ENCODE data around the gene SCAMP1.

SCAMP1 gene

GRCh38 chr5:78496373-78496772, 136.0 kb downstream of the SCAMP1 start:
- H2AFZ ChIP-seq (ENCODE audit: low read depth, low read length): no peak overlapping the region
- no peaks in the 10 kb centered on the region for H3K36me3 ChIP-seq (ENCODE audit: insufficient read depth, low read length)
- peaks cover 16% of the 10 kb centered on the region for H3K4me1 ChIP-seq (ENCODE audit: insufficient read depth, low read length)
- no peaks in the 10 kb centered on the region for H3K9me3 ChIP-seq (ENCODE audit: low read length)
- H3K27me3 ChIP-seq (ENCODE audit: insufficient read depth, low read length): no peaks in the 10 kb centered on the region
- H3K4me3 ChIP-seq (ENCODE audit: low read length): no peak overlapping the region

- Histone ChIP-seq H3K27me3 (ENCODE audit: insufficient read depth, low read length) (no peaks in the 10 kb centered on the region), H3K9me3 (ENCODE audit: low read length) (no peaks in the 10 kb centered on the region), H2AFZ (ENCODE audit: low read depth, low read length) (no peak overlapping the region), H3K4me3 (ENCODE audit: low read length) (no peak overlapping the region), H3K36me3 (ENCODE audit: insufficient read depth, low read length) (no peaks in the 10 kb centered on the region), H3K4me1 (ENCODE audit: insufficient read depth, low read length) (peaks cover 16% of the 10 kb centered on the region)
Observed at GRCh38 chr5:78497573-78498533, 137.4 kb downstream of the SCAMP1 start.

- no peak overlapping the region for H3K4me3 ChIP-seq (ENCODE audit: low read length)
- H3K36me3 ChIP-seq (ENCODE audit: insufficient read depth, low read length): no peaks in the 10 kb centered on the region
- H3K4me1 ChIP-seq (ENCODE audit: insufficient read depth, low read length): peaks cover 16% of the 10 kb centered on the region
- H3K27me3 ChIP-seq (ENCODE audit: insufficient read depth, low read length): no peaks in the 10 kb centered on the region
- H3K9me3 ChIP-seq (ENCODE audit: low read length): no peaks in the 10 kb centered on the region
- no peak overlapping the region for H2AFZ ChIP-seq (ENCODE audit: low read depth, low read length)
Observed at GRCh38 chr5:78499485-78499884, 139.1 kb downstream of the SCAMP1 start.

- H3K36me3 ChIP-seq (ENCODE audit: insufficient read depth, low read length): no peaks in the 10 kb centered on the region
- no peak overlapping the region for H3K4me3 ChIP-seq (ENCODE audit: low read length)
- no peak overlapping the region for H2AFZ ChIP-seq (ENCODE audit: low read depth, low read length)
- peaks cover 22% of the 10 kb centered on the region for H3K4me1 ChIP-seq (ENCODE audit: insufficient read depth, low read length)
- no peaks in the 10 kb centered on the region for H3K9me3 ChIP-seq (ENCODE audit: low read length)
- no peaks in the 10 kb centered on the region for H3K27me3 ChIP-seq (ENCODE audit: insufficient read depth, low read length)
Observed at GRCh38 chr5:78500028-78500427, 139.6 kb downstream of the SCAMP1 start.

GRCh38 chr5:78500871-78501270, 140.5 kb downstream of the SCAMP1 start:
- Histone ChIP-seq H3K36me3 (ENCODE audit: insufficient read depth, low read length) (no peaks in the 10 kb centered on the region), H3K9me3 (ENCODE audit: low read length) (no peaks in the 10 kb centered on the region), H3K27me3 (ENCODE audit: insufficient read depth, low read length) (no peaks in the 10 kb centered on the region), H3K4me3 (ENCODE audit: low read length) (no peak overlapping the region), H2AFZ (ENCODE audit: low read depth, low read length) (no peak overlapping the region), H3K4me1 (ENCODE audit: insufficient read depth, low read length) (peaks cover 22% of the 10 kb centered on the region)

- no peaks in the 10 kb centered on the region for H3K9me3 ChIP-seq (ENCODE audit: low read length)
- no peaks in the 10 kb centered on the region for H3K36me3 ChIP-seq (ENCODE audit: insufficient read depth, low read length)
- H3K4me1 ChIP-seq (ENCODE audit: insufficient read depth, low read length): peaks cover 22% of the 10 kb centered on the region
- H3K27me3 ChIP-seq (ENCODE audit: insufficient read depth, low read length): no peaks in the 10 kb centered on the region
- H2AFZ ChIP-seq (ENCODE audit: low read depth, low read length): no peak overlapping the region
- no peak overlapping the region for H3K4me3 ChIP-seq (ENCODE audit: low read length)
Observed at GRCh38 chr5:78501411-78502352, 141.3 kb downstream of the SCAMP1 start.

DNA sequence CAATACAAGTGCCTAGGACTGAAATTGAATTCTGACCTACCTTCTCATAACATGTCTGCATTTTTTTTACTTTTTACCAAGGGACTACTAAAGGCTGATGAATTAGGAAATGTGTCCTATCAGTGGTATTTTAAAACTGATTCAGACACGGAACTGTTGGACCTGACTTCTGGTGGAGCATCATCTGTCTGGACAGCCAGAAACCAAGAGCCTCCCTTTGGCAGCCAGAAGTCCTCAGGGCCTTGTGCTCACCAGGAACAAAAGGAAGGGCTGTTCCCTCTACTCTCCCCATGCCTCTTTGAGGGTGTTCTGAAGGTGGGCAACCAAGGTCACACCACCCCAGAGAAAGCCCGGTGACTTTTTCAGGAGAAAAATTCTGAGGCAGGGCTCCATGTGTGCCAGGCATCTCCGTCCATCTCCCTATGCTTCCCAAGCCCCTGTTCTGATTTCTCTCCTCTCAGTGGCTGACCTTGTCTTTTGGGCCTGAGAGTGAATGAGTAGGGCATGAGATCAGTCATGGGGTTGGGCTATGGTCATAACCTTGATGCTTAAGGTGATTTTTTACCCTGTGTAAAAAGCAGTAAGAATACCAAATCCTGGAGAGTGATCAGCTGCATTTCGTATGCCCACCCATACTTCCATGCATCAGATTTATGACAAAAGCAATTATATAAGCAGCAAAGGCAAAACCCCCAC, 143.7 kb downstream of the SCAMP1 start:
- H3K4me3 ChIP-seq (ENCODE audit: low read length): no peak overlapping the region
- H2AFZ ChIP-seq (ENCODE audit: low read depth, low read length): no peak overlapping the region
- H3K36me3 ChIP-seq (ENCODE audit: insufficient read depth, low read length): no peaks in the 10 kb centered on the region
- no peaks in the 10 kb centered on the region for H3K9me3 ChIP-seq (ENCODE audit: low read length)
- no peaks in the 10 kb centered on the region for H3K27me3 ChIP-seq (ENCODE audit: insufficient read depth, low read length)
- H3K4me1 ChIP-seq (ENCODE audit: insufficient read depth, low read length): peaks cover 26% of the 10 kb centered on the region

- Histone ChIP-seq H3K27me3 (ENCODE audit: insufficient read depth, low read length) (no peaks in the 10 kb centered on the region), H3K36me3 (ENCODE audit: insufficient read depth, low read length) (no peaks in the 10 kb centered on the region), H2AFZ (ENCODE audit: low read depth, low read length) (no peak overlapping the region), H3K9me3 (ENCODE audit: low read length) (no peaks in the 10 kb centered on the region), H3K4me3 (ENCODE audit: low read length) (no peak overlapping the region), H3K4me1 (ENCODE audit: insufficient read depth, low read length) (peaks cover 26% of the 10 kb centered on the region)
Observed at GRCh38 chr5:78504704-78505677, 144.6 kb downstream of the SCAMP1 start.

DNA sequence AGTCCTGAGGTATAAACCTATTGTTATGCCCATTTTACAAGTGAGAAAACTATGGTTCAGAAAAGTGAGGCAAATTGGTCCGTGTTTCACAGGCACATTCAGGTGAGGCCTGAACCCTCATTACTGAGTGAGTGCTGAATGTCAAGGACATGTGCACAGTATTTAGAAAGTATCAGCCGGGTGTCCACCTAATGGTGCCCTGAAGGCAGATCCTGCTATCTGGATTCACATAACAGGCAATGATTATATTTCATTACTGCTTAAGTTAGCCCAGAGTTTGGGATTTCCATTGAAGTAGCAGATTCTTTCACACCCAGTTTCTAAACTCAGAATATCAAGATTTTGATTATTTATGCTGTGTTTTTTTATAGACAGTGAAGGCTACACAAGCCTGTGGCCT, 145.4 kb downstream of the SCAMP1 start:
- no peak overlapping the region for H2AFZ ChIP-seq (ENCODE audit: low read depth, low read length)
- no peaks in the 10 kb centered on the region for H3K27me3 ChIP-seq (ENCODE audit: insufficient read depth, low read length)
- H3K4me1 ChIP-seq (ENCODE audit: insufficient read depth, low read length): peaks cover 26% of the 10 kb centered on the region
- no peak overlapping the region for H3K4me3 ChIP-seq (ENCODE audit: low read length)
- no peaks in the 10 kb centered on the region for H3K9me3 ChIP-seq (ENCODE audit: low read length)
- H3K36me3 ChIP-seq (ENCODE audit: insufficient read depth, low read length): no peaks in the 10 kb centered on the region

GRCh38 chr5:78506261-78507024, 146.0 kb downstream of the SCAMP1 start:
- H2AFZ ChIP-seq (ENCODE audit: low read depth, low read length): no peak overlapping the region
- H3K27me3 ChIP-seq (ENCODE audit: insufficient read depth, low read length): no peaks in the 10 kb centered on the region
- peaks cover 31% of the 10 kb centered on the region for H3K4me1 ChIP-seq (ENCODE audit: insufficient read depth, low read length)
- H3K36me3 ChIP-seq (ENCODE audit: insufficient read depth, low read length): no peaks in the 10 kb centered on the region
- H3K4me3 ChIP-seq (ENCODE audit: low read length): no peak overlapping the region
- H3K9me3 ChIP-seq (ENCODE audit: low read length): no peaks in the 10 kb centered on the region

- H3K9me3 ChIP-seq (ENCODE audit: low read length): no peaks in the 10 kb centered on the region
- H3K4me1 ChIP-seq (ENCODE audit: insufficient read depth, low read length): peaks cover 32% of the 10 kb centered on the region
- H2AFZ ChIP-seq (ENCODE audit: low read depth, low read length): no peak overlapping the region
- no peak overlapping the region for H3K4me3 ChIP-seq (ENCODE audit: low read length)
- H3K36me3 ChIP-seq (ENCODE audit: insufficient read depth, low read length): no peaks in the 10 kb centered on the region
- no peaks in the 10 kb centered on the region for H3K27me3 ChIP-seq (ENCODE audit: insufficient read depth, low read length)
Observed at GRCh38 chr5:78507531-78507930, 147.1 kb downstream of the SCAMP1 start.
